Subcutaneous adipose tissue (tissue), 4 donors: ENCODE results near the gene ETS2. TPM values are rescaled to one million over a fixed set of nuclear protein-coding genes. Genes with fewer than 3 reads are reported as not detected.

Experiments used
- CTCF ChIP-seq: fragments of 450-650 bp; IDR thresholded peaks from one replicate; pipeline ENCODE4 v1.5.1; 2016; ENCODE audit warnings: low read depth, mild to moderate bottlenecking, control low read depth, antibody characterized with exemption, moderate library complexity
- total RNA-seq, 4 donors: library from RNA; depleted of rRNA; stranded (reverse); fragments of >200 nt; gene quantifications; one replicate each; pipeline ENCODE4 v1.1.0, GENCODE V29; 2016

Gene ETS2
- total RNA-seq, 4 donors from 2014 or later = 53.5 to 68.7 (median 56.0) TPM

- no peak for TF ChIP-seq CTCF
Observed at GRCh38 chr21:38798081-38798480, 7.6 kb upstream of the ETS2 start.

GRCh38 chr21:38798481-38798882, 7.2 kb upstream of the ETS2 start:
- no peak for TF ChIP-seq CTCF

- no peak for TF ChIP-seq CTCF
Observed at GRCh38 chr21:38800046-38800758, 5.5 kb upstream of the ETS2 start.

- no peak for TF ChIP-seq CTCF
Observed at GRCh38 chr21:38800924-38801744, 4.6 kb upstream of the ETS2 start.

GRCh38 chr21:38802050-38803026, 3.4 kb upstream of the ETS2 start:
- no peak for TF ChIP-seq CTCF

GRCh38 chr21:38803075-38803660, 2.6 kb upstream of the ETS2 start:
- no peak for TF ChIP-seq CTCF
